HG03025 (cell line): ENCODE results near the gene PPIG.
"Not testable (repeated sequence)": the region's sequence is repeated elsewhere in the genome, so short reads cannot be mapped to it uniquely, and the experiment has no call there.

Source experiments
- ATAC-seq: cut with Tn5 transposase; IDR thresholded peaks from one replicate; pipeline ENCODE4 v1.9.1; 2021; ENCODE audit warnings: mild to moderate bottlenecking, moderate library complexity; ENCODE audit not compliant: unreplicated experiment, low FRiP score

The PPIG gene

GRCh38 chr2:169584005-169584877 lies at the start of gene PPIG:
TSS of gene PPIG (plus strand) at chr2:169584351. CDS start at chr2:169604042, 19,691 bp downstream.
- ATAC-seq, result peak; percentile 88

GRCh38 chr2:169539460-169539859 lies 44.7 kb upstream of the PPIG start:
- not testable (repeated sequence) for ATAC-seq

- ATAC-seq, result no peak
Measured at GRCh38 chr2:169540146-169540545, 44.0 kb upstream of the PPIG start.

DNA sequence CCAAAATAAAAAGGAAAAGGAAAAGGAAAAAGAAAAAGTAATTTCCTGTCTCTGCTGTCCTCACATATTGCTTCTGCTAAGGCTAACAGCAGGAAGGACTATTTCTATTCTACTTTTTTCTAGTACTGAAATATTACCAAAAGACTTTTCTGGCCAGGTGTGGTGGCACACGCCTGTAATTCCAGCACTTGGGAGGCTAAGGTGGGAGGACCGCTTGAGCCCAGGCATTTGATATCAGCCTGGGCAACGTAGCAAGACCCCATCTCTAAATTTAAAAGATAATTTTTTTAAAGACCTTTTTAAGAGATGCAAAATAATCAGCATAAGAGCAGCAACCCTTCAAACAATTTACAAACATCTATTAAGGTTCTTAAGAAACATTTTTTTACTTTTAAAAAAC lies 41.7 kb upstream of the PPIG start:
- ATAC-seq, result no peak

DNA sequence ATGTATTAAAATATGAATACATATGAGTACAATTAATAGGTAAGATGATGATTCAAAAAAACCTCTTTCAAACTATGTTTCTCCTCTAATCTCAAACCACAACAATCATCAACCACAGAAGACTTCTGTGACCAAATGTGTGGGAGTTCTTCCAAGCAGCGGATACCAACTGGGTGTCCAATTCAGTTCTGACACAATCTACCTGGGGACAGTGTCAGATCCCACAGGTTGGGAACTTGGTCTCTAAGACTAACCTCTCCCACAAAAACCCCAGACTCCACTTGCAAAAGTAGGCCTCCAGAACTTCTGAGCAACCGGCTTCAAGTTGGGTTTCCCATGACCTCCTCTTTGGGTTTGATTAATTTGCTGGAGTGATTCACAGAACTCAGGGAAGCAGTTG lies 37.4 kb upstream of the PPIG start:
- no peak for ATAC-seq

DNA sequence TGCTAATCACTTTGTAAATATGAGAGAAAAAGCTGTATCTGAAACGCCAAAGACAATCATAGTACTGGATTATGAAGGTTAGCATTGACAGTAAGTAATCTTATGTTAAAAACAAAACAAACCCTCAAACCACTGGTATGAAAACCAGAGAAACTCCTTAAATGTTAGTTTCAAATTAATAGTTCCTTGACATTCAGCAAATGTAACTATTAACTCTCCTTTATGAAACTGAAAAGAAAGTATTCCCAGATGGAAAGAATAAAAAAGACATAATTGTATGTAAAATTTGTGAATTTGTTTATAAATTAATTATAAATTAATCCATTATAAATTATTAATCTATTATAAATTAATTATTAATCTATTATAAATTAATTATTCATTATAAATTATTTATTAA lies 22.8 kb upstream of the PPIG start:
- ATAC-seq, result no peak

DNA sequence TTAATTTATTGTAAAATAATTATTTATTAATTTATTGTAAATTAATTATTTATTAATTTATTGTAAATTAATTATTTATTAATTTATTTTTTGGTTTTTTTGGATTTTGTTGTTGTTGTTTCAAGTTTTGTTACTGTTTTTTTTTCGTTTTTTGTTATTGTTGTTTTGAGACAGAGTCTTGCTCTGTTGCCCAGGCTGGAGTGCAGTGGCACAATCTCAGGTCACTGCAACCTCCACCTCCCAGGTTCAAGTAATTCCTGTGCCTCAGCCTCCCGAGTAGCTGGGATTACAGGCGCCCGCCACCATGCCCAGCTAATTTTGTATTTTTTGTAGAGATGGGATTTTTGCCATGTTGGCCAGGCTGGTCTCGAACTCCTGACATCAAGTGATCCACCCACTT lies 22.1 kb upstream of the PPIG start:
- ATAC-seq, result not testable (repeated sequence)

DNA sequence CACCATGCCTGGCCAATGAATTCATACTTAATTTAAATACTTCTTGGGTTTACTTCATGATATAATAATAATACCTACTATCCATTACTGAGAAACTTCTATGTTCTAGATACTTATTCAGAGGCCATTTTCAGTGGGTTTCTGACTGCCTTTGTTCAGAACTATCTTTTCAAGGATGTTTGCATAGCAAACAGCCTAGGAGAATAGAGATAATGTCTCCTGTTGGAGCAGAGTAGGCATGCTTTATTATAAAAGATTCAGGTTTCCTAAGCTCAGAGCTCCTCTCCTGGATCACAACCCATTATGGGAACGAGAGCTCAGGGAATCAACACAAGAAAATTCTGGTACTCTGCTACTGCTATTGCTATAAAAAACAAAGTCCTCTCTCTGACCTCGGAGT lies 21.6 kb upstream of the PPIG start:
- ATAC-seq, result no peak

- ATAC-seq, result no peak
Measured at GRCh38 chr2:169565686-169566085, 18.5 kb upstream of the PPIG start.

DNA sequence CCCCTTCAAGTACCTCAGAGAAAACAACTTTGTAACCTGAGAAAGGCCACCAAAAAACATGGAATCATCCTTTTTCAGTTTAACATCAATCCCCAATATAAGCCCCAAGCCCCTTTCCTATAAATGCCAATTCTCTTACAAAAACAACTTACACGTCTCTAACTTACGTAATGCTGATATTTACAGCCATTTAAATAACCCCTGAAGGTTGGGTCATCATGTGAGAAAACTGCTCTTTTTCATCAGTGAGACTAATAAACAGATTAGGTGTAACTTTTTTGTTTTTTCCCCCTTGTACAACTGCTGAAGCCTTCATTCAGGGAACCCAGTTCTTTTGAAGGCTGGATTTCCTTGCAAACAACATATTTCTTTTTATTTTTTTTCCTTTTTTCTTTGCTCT lies 14.2 kb upstream of the PPIG start:
- no peak for ATAC-seq

GRCh38 chr2:169570752-169571151 lies 13.4 kb upstream of the PPIG start:
- not testable (repeated sequence) for ATAC-seq

DNA sequence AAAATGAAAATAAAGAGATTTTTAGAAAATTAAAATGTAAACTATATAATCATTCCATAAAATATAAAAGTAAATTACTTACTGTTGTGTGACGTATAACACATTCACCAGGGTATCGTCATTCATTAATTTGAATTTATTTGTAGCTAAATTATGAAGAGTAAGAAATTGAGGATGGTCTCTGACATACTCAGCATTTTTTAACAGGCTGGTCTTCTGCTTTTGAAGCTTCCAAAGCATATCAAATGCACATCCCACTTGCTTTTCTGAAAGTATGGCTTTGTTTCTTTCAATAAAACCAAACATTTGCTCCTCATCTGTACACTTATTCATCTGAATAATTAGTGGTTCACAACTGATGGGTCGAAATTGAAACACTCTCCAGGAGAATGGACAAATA lies 12.6 kb upstream of the PPIG start:
- ATAC-seq, result no peak

GRCh38 chr2:169572189-169572588 lies 12.0 kb upstream of the PPIG start:
- ATAC-seq, result no peak

GRCh38 chr2:169572821-169573159 lies 11.4 kb upstream of the PPIG start:
- ATAC-seq, result no peak

- peak; percentile 99 for ATAC-seq
Measured at GRCh38 chr2:169573160-169573973, 10.8 kb upstream of the PPIG start, which contains the start of gene FASTKD1. TSS of gene FASTKD1 (minus strand) at chr2:169573865. CDS start at chr2:169572029, 1,836 bp downstream.

- no peak for ATAC-seq
Measured at GRCh38 chr2:169573974-169574299, 10.2 kb upstream of the PPIG start.

GRCh38 chr2:169574539-169574938 lies 9.6 kb upstream of the PPIG start:
- ATAC-seq, result not testable (repeated sequence)

- ATAC-seq, result not testable (repeated sequence)
Measured at GRCh38 chr2:169575264-169575663, 8.9 kb upstream of the PPIG start.

GRCh38 chr2:169579044-169579443 lies 5.1 kb upstream of the PPIG start:
- ATAC-seq, result no peak

DNA sequence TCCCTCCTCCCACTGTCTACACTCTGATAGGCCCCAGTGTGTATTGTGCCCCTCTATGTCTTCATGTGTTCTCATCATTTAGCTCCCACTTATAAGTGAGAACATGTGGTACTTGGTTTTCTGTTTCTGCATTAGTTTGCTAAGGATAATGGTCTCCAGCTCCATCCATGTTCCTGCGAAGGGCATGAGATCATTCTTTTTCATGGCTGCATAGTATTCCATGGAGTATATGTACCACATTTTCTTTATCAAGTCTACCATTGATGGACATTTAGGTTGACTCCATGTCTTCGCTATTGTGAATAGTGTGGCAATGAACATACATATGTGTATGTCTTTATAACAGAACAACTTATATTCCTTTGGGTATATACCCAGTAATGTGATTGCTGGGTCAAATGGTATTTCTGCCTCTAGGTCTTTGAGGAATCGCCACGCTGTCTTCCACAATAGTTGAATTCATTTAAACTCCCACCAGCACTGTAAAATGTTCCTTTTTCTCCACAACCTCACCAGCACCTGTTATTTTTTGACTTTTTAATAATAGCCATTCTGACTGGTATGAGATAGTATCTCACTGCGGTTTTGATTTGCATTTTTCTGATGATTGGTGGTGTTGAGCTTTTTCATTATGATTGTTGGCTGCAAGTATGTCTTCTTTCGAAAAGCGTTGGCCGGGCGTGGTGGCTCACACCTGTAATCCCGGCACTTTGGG lies 1.4 kb upstream of the PPIG start:
- not testable (repeated sequence) for ATAC-seq

DNA sequence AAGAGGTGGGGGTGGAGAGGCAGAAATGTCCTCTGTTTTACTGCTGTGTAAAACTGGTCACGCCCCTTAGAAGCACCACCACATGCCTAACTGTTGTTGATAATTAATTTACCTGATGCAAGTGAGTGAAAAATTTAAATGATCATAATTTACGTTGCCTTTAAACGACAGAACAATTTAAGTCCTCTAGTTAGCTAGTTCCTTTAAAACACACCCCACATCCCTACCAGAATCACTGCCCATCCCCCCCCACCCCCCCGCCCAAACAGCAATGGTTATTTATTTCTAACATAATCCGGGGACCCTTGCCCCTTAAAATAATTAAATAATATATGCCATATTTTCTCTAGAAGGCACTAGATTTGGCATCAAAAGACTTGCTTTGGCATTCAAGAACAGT lies 633 bp upstream of the PPIG start:
- ATAC-seq, result no peak
